Prostate gland (tissue), 2 donors: Measurements from ENCODE around the gene FOXRED2.
"Not testable (repeated sequence)": the region's sequence is repeated elsewhere in the genome, so short reads cannot be mapped to it uniquely, and the experiment has no call there.

Source experiments
- POLR2A ChIP-seq: fragments of 450-650 bp; IDR thresholded peaks from one replicate; pipeline ENCODE4 v1.6.1; 2016; ENCODE audit warnings: antibody characterized with exemption, mild to moderate bottlenecking
- POLR2AphosphoS5 ChIP-seq: sonication (generic); formaldehyde crosslinking; IDR thresholded peaks from one replicate; pipeline ENCODE4 v1.6.1; 2017; ENCODE audit warnings: antibody characterized with exemption
- TF ChIP-seq, protein P1 (sequence below), 4 experiments: fragments of 200-600 bp in 2 of 4; fragments of 450-650 bp in 2 of 4; sonication (generic) in 2 of 4; IDR thresholded peaks; 1 replicate in 3 of 4; 2 replicates in 1 of 4; pipeline ENCODE4 v1.5.1; 2016 to 2019; ENCODE audit warnings: antibody characterized with exemption in 4 of 4, mild to moderate bottlenecking in 2 of 4, moderate library complexity in 2 of 4

- TF ChIP-seq, protein P1, sequence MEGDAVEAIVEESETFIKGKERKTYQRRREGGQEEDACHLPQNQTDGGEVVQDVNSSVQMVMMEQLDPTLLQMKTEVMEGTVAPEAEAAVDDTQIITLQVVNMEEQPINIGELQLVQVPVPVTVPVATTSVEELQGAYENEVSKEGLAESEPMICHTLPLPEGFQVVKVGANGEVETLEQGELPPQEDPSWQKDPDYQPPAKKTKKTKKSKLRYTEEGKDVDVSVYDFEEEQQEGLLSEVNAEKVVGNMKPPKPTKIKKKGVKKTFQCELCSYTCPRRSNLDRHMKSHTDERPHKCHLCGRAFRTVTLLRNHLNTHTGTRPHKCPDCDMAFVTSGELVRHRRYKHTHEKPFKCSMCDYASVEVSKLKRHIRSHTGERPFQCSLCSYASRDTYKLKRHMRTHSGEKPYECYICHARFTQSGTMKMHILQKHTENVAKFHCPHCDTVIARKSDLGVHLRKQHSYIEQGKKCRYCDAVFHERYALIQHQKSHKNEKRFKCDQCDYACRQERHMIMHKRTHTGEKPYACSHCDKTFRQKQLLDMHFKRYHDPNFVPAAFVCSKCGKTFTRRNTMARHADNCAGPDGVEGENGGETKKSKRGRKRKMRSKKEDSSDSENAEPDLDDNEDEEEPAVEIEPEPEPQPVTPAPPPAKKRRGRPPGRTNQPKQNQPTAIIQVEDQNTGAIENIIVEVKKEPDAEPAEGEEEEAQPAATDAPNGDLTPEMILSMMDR (IDR thresholded peaks at IDR 0.05) = not testable (repeated sequence)
- TF ChIP-seq POLR2A, POLR2AphosphoS5: not testable (repeated sequence)
Observed at GRCh38 chr22:36519906-36520305, 13.1 kb upstream of the FOXRED2 start.
